ENCODE data around the gene TRIM59. TPM values are rescaled to one million over a fixed set of nuclear protein-coding genes. Genes with fewer than 3 reads are reported as not detected.
"Not testable (repeated sequence)": the region's sequence is repeated elsewhere in the genome, so short reads cannot be mapped to it uniquely, and the experiment has no call there.

The TRIM59 gene
- total RNA-seq, 1 experiment from 2014 or later = 77.4 TPM

DNA sequence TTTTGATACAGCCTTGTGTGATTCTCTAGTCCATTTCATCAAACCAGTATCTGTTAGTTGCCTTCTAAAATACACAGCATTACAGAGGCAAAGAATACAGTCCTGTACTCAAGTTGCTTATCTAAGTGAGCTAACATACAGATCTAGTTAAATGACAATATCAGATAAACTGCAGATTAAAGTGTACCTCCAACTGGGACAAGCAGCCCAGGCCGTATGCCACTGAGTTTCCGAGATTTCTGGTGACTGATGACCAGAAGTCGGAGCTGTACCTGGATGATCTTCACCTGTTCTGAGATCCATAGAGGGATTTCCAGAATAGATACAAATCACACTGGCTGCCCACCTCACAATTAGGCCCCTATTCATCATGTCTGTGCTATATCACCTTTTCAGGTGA, 6.3 kb upstream of the TRIM59 start:
- DNase-seq (ENCODE audit: low spot score) = no peak

DNA sequence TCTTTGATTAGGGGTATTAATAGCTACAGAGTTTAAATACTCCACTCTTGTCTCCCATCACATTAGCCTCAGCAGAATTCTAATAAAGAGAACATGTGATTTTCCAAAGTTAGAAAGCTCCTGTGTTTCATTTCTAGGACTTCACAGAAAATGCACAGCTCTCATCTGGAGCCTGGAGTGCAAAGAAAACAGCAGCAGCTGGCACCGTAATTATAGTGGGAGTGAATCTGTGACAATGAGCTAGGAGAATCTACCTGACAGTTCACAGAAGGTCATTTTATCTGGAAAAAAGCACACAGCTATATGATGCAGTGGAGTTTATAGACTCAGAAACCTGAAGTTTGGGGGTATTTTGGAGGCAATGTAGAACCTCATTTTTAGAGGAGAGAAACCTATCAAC, 5.4 kb upstream of the TRIM59 start:
- no peak for DNase-seq (ENCODE audit: low spot score)

DNA sequence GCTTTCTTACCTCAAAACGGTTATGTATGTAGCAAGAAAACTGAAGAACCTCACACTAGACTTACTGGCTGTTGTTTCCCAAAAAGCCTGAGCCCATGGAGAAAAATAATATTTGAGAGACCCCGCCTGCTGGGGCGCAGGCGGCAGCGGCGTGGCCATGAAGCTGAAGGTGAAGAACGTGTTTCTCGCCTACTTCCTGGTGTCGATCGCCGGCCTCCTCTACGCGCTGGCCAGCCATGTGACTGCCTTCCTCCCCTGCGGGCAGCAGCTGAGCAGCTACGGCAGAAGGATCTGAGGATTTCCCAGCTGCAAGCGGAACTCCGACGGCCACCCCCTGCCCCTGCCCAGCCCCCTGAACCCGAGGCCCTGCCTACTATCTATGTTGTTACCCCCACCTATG, 2.7 kb upstream of the TRIM59 start:
- DNase-seq (ENCODE audit: low spot score) = not testable (repeated sequence)

DNA sequence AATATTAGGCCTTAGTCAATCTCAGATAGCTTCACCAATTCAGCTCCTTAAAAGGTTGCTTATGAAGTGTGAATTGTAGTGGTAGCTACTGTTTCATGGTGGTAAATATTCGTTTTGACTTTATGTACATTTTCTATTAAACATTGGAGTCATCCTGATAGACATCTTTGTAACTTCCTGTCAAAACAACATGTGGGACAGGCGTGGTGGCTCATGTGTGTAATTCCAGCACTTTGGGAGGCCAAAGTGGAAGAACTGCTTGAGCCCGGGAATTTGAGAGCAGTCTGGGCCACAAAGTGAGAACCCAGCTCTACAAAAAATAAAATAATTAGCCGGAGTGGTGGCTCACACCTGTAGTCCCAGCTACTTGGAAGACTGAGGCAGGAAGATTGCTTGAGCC, 2.0 kb upstream of the TRIM59 start:
- no peak for DNase-seq (ENCODE audit: low spot score)

DNA sequence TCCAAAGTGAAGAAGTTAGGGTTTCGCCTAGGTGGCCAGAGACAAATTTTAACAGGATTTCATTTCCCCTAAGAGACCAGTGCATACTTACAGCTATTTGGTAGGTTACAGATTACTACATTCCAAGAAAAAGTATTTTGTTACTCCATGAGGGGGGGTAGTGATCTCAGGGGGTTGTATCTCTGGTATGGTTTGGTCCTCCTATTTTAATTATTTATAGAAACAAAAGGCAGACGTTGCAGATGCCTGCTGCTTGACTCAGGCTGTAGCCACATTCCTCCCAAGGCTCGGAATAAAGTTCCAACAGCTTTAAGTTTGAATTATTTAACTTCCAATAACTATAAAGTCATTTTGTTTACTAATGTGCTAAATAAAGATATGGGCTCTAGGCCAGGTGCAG, 1.3 kb upstream of the TRIM59 start:
- peak; percentile 81 for DNase-seq (ENCODE audit: low spot score)

DNA sequence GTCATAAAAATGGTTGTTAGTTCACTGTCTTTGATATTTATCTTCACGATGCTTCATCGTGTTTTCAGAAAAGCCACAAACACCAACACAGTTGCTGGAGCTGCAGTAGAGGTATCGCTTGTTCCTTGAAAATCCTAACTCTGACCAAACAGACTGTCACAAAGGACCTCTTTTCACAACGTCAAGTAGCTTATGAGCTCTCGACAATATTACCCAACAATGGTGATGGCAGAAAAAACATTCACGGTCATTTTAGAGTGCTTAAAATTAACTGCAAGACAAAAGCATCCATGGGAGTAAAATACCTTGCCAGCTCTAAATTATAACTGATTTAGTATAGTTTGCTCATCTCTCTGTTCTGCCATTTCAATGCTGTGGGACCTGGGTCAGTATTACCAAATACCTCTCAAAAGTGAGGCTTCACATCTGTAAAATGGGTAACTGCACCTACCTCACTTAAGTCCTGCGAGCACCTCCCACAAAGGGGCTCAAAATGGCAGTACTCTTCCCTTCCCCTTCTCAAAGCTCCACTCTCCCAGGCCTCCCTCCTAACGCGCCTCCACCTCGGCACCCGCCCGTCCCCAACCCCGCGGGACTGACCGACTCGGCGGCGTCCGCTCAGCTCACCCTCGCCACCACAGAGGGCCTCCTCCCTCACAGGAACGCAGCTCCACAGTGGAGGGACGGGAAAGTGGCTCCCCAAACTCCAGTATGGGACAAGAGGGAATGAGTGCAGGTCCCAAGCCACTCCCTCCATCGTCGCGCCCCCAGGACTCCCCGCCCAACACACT, 546 bp downstream of the TRIM59 start:
- peak; percentile 25 for DNase-seq (ENCODE audit: low spot score)

DNA sequence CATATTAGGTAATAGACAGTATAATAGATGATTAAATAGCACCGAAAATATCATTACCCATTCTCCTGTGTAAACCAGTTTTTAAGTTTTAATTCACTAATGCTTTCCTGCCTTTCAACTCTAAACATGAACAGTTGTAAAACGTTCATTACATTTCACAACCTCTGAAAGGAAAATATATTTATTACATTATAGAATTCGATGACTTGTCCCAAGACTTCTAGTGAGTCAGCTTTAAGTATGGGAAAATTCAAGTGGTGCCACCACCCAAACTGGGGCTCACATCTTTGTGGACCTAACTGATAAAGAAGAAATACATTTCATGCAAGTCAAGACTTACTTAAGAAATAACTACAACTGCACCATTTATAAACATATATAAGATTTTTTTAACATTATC, 2.0 kb downstream of the TRIM59 start:
- peak; percentile 49 for DNase-seq (ENCODE audit: low spot score)

DNA sequence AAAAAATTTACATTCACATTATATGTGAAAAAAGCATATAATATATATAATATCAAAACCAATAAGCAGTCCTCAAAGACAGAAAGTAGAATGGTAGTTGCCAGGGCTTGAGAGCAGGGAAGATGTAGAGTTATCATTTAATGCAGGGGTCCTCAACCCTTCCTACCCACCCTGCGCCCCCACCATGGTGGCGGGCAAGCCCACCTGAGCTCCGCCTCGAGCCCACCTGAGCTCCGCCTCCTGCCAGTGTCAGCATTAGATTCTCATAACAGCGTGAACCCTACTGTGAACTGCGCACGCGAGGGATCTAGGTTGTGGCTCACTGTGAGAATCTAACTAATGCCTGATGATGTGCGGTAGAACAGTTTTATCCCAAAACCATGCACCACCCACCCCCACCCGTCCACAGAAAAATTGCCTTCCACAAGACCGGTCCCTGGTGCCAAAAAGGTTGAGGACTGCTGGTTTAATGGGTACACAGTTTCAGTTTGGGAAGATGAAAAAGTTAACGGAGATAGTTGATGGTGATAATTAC, 3.0 kb downstream of the TRIM59 start:
- no peak for DNase-seq (ENCODE audit: low spot score)

DNA sequence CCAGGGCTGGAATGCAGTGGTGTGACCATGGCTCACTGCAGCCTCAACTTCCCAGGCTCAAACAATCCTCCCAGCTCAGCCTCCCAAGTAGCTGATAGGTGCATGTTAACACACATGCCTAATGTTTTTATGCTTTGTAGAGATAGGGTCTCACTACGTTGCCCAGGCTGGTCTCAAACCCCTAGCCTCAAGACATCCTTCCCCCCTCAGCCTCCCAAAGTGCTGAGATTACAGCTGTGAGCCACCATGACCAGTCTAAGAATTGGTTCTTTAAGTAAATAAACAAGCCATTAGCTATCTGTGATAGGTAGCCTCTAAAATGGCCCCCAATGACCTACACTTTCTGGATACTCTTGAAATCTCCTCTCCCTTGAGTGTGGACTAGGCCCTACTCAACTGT, 3.7 kb downstream of the TRIM59 start:
- no peak for DNase-seq (ENCODE audit: low spot score)

DNA sequence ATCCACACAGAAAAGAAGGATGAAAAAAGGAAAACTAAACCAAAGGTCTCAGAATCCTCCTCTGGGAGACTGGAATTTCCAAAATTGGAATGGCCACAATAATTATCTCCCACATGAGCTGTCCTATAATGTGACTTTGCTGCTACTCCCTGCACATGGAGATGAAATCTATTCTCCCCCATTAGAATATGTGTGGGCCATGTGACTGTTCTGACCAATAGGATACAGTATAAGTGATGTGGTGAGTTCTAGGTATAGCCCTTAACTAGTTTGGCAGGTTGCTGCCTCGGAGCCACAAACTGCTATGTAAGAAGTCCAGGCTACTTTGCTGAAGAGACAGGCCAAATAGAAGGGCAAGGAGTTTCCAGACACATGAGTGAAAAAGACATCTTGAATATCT, 5.2 kb downstream of the TRIM59 start:
- no peak for DNase-seq (ENCODE audit: low spot score)

DNA sequence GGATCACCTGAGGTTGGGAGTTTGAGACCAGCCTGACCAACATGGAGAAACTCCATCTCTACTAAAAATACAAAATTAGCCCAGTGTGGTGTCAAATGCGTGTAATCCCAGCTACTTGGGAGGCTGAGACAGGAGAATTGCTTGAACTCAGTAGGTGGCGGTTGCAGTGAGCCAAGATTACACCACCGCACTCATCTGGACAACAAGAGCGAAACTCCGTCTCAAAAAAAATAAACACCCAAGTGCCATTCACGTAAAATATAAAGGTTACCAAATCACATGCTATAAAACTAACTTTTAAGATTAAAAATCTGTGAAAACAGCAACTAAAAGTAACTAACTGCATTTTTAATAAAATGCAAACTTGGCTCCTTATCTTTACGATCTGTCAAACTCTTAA, 8.9 kb downstream of the TRIM59 start:
- DNase-seq (ENCODE audit: low spot score) = no peak

DNA sequence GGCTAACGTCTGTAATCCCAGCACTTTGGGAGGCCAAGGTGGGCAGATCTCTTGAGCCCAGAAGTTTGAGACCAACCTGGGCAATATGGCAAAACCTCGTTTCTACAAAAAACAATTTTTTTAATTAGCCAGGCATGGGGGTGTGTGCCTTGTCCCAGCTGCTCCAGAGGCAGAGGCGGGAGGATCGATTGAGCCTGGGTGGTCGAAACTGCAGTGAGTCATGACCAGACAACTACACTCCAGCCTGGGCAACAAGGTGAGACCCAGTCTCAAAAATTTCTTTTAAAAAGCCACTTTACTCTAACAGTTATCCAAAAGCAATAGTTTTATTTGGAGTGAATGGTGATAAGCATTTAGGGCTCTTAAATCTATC, 12.5 kb downstream of the TRIM59 start:
- no peak for DNase-seq (ENCODE audit: low spot score)

DNA sequence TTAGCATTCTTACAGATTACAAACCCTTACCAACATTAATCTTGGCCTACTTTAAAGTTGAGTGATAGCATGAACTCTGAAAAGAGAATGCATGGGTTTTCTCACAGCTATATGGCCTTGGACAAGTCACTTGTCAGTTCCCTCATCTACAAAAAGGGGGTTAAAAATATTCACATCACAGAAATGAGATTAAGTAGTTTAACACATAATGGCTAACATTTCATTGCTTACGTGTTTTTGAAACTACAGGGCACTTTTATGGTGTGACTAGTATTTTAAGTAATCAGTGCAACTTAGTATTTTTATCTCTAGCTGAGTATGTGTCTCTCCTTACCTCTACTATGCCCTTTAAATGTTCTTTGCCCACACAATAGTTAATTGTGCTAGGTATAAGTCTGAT, 13.8 kb downstream of the TRIM59 start:
- DNase-seq (ENCODE audit: low spot score) = no peak

DNA sequence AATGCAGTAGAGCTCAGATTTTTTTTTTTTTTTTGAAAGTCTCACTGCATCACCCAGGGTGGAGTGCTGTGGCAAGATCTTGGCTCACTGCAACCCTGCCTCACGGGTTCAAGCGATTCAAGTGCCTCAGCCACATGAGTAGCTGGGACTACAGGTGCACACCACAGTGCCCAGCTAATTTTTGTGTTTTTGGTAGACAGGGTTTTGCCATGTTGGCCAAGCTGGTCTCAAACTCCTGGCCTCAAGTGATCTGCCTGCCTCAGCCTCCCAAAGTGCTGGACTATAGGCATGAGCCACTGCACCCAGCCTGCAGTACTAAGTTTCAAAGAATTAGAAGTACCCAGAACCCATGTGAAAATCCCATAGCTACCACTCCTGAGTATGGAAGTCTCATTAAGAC, 14.5 kb downstream of the TRIM59 start:
- no peak for DNase-seq (ENCODE audit: low spot score)

DNA sequence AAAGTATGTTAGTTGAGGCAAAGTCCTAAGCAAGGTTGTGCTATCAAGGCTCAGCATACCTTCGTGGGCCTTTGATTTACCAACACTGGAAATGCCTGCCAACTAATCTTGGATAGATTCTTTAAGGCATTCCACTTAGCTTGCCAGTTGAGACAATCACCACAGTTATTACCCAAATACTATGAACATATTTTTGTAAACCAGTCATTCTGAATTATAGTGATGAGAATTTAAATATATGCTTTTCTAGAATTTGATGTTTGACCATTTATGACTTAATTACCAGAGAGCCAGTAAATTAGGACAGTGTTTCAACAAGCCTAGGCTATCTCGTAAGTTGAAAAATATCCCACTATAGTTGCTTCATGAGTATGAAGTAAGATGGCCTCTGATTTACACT, 15.5 kb downstream of the TRIM59 start:
- DNase-seq (ENCODE audit: low spot score) = no peak

DNA sequence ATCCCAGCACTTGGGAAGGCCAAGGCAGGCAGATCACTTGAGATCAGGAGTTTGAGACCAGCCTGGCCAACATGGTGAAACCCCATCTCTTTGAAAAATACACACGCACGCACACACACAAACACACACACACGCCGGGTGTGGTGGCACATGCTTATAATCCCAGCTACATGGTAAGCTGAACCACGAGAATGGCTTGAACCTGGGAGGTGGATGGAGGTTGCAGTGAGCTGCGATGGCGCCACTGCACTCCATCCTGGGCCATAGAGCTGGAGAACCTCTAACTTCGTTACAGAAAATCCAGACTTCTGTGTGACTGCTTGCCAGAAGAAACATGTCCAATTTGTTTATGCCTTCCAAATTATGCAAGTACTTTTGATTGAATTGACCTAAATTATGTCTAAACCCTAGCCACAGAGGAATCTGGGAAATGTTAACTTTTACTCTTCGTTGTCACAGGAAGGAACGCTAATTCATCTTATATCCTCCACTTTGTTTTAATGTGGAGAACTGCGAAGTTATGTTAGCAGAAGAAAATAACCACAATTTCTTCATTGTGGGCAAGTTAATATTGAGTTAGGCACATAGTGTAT, 21.7 kb downstream of the TRIM59 start:
- DNase-seq (ENCODE audit: low spot score) = no peak

DNA sequence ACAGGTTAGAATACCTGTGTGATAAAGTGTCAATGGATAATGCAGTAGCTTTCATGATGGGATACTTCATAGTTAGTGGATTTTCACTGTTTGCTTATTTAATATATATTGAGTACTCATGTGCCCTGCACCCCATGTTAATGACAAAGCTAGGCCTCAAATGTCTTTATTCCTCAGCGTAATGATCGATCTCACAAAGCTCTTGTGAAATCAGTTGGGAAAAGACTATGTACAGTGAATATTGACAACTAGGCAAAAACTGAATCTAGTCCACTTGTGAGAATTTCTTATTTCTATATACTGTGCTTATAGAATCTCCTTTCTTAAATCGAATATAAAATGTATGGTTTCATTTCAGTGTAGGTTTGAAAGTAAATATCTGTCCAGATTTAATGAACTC, 32.3 kb downstream of the TRIM59 start:
- no peak for DNase-seq (ENCODE audit: low spot score)

DNA sequence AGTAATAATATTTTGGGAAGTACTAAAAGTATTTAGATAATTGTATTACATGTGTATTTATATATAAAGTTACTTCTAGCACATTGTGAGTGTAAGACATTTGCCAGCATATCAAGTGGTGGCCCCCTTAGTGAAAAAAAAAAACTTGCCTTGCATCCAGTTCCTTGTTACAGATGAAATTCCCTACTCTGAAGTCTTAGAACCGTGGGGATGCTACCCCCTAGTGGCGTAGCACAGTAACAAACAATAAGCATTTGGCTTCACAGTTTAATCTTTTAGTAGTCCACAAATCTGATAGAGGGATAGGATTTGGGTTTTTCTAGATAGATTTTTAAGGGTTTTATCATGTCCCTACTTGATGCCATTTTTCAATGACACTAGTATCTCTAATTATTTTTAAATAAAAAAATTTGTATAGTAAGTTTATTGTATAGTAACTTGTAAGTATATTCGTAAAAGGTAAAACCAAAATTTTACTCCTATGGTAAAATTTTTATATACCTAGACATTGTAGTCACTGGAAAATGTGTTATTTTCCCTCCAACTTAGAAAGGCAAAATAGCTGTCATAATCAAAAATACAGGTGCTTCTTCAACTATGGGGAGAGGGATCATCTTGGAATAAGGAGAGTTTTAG, 35.9 kb downstream of the TRIM59 start:
- peak; percentile 82 for DNase-seq (ENCODE audit: low spot score)

DNA sequence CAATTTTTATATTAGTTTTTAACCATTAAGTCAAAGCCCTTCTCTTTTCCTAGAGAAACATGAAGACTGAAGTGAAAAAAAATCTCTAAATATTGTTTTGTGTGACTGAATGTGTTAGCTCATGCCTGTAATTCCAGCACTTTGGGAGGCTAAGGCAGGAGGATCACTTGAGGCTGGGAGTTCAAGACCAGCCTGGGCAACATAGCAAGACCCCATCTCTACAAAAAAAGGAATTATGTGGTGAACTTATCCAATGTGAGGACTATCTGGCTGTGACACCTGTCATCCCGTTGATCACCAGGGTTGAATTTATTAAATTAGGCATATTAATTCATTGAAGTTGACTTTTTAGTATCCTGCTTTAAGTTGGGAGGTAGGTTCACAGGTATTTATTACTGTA, 37.1 kb downstream of the TRIM59 start:
- no peak for DNase-seq (ENCODE audit: low spot score)

DNA sequence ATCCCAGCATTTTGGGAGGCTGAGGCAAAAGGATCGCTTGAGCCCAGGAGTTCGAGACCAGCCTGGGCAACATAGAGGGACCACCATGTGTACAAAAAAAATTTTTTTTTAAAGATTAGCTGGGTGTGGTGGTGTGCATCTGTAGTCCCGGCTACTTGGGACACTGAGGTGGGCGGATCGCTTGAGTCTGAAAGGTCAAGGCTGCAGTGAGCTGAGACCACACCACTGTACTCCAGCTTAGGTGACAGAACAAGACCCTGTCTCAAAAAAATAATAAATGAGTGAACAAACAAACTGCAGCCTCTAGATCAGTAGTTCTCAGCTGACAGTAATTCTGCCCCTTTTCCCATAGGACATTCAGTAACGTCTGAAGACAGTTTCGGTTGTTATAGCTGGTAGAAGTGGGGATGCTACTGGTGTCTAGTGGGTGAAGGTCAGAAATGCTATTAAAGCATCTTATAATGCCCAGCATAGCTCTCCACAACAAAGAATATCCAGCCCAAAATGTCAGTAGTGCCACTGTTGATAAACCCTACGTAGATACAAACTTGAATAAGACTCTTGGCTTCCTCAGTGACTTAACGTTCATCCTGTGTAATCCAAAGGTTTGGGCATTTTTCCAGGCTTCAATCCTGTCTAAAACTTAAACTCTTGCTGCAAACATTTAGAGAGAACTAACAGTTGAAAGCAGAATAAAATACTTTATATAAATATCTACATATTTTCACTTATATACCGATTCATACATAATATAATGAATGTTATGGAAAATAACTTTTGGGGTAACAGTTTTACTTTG, 39.6 kb downstream of the TRIM59 start:
- DNase-seq (ENCODE audit: low spot score) = no peak

DNA sequence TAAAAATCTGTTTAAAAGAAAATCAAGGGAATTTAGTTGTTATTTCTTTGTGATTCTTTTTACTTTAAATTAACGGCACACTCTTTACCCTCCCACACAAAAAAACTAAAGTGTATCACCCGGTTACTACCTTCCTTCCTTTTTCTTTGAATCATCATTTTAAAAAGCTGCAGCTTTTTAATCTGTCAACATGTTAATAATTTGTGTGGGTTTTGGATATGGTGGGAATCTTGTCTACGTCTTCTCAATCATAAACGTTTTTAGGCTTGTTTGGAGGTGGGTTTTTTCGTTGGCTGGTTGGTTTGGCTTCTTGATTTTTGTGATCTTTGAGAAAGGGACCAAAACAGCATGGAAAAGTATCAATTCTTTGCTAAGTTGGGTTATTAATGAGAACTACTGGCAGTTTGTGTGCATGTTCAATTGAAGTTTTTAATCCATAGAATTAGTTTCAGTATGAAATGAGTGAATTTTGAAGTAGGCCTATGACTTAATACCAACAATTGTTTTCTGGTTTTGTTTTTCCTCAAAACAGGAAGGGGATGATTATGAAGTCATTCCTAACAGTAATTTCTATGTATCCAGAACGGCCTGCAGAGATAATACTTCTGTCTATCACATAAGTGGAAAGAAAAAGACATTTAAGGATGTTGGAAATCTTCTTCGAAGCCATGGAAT, 45.7 kb downstream of the TRIM59 start:
- DNase-seq (ENCODE audit: low spot score) = peak; percentile 36
